Chondrocyte (in vitro differentiated cells): ENCODE results near the gene GPR150. TPM values are rescaled to one million over a fixed set of nuclear protein-coding genes. Genes with fewer than 3 reads are reported as not detected.

Experiments used
- DNase-seq: peaks from one replicate; pipeline ENCODE4 v3.0.0; 2021; ENCODE audit warnings: mixed read lengths, low spot score
- H3K27ac Mint-ChIP-seq: one replicate; pipeline ENCODE4 v1.8.0; 2021; ENCODE audit warnings: mild to moderate bottlenecking, moderate library complexity, mixed read lengths; ENCODE audit not compliant: unreplicated experiment
- H3K27me3 Mint-ChIP-seq: 2 replicates; pipeline ENCODE4 v1.8.0; 2021; ENCODE audit warnings: low read depth, mixed read lengths
- H3K36me3 Mint-ChIP-seq: 2 replicates; pipeline ENCODE4 v1.8.0; 2021; ENCODE audit warnings: low read depth, mixed read lengths
- H3K4me1 Mint-ChIP-seq: 2 replicates; pipeline ENCODE4 v1.8.0; 2021; ENCODE audit warnings: low read depth, mild to moderate bottlenecking, mixed read lengths
- H3K4me3 Mint-ChIP-seq: one replicate; pipeline ENCODE4 v1.8.0; 2021; ENCODE audit warnings: mild to moderate bottlenecking, moderate library complexity, mixed read lengths; ENCODE audit not compliant: unreplicated experiment
- H3K9me3 Mint-ChIP-seq: 2 replicates; pipeline ENCODE4 v1.8.0; 2021; ENCODE audit warnings: low read depth, mixed read lengths
- long read RNA-seq: library from polyadenylated mRNA; stranded (forward); transcript quantifications from one replicate; pipeline ENCODE4 v2.0.0, GENCODE V29; 2021
- total RNA-seq: library from RNA; stranded (reverse); gene quantifications from 3 replicates; pipeline ENCODE4 v1.2.1, GENCODE V29; 2021
- TF ChIP-seq, protein P1 (sequence below): fragments of 200-600 bp; sonication (generic); IDR thresholded peaks from 2 replicates; pipeline ENCODE4 v1.5.0; 2021; ENCODE audit warnings: antibody characterized with exemption, mild to moderate bottlenecking, moderate library complexity

Gene GPR150
- 0.33 to 0.42 TPM in 2 of 3 replicates, not detected in the other for total RNA-seq
- long read RNA-seq, partial matches to known transcripts, result 0 of 3 reads
- long read RNA-seq, other reads (novel, unspliced or antisense), result 1 of 3 reads

DNA sequence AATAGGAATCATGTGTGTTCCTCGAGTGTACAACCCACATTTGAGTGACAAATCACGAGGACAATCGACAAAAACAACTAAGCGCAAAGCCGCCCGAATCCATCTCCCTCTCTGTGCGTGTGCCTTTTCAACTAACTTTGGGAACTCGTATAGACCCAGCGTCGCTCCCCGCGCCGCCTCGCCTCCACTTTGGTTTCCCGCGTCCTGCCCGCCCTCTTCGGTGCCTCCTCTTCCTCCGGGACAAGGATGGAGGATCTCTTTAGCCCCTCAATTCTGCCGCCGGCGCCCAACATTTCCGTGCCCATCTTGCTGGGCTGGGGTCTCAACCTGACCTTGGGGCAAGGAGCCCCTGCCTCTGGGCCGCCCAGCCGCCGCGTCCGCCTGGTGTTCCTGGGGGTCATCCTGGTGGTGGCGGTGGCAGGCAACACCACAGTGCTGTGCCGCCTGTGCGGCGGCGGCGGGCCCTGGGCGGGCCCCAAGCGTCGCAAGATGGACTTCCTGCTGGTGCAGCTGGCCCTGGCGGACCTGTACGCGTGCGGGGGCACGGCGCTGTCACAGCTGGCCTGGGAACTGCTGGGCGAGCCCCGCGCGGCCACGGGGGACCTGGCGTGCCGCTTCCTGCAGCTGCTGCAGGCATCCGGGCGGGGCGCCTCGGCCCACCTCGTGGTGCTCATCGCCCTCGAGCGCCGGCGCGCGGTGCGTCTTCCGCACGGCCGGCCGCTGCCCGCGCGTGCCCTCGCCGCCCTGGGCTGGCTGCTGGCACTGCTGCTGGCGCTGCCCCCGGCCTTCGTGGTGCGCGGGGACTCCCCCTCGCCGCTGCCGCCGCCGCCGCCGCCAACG is at the start of gene GPR150:
TSS of gene GPR150 (plus strand) at position 58 of the 840 bp plus-strand sequence. CDS start at position 247, 189 bp downstream.
- DNase-seq, result no peak
- Mint-ChIP-seq H3K27me3 (no peaks in the 10 kb centered on the region), H3K9me3 (no peaks in the 10 kb centered on the region), H3K4me1 (peaks cover 21% of the 10 kb centered on the region), H3K27ac (no peak within 1 kb of the TSS), H3K36me3 (no peaks in the 10 kb centered on the region), H3K4me3 (peak within 1 kb of the TSS; percentile 82)
- TF ChIP-seq, protein P1, sequence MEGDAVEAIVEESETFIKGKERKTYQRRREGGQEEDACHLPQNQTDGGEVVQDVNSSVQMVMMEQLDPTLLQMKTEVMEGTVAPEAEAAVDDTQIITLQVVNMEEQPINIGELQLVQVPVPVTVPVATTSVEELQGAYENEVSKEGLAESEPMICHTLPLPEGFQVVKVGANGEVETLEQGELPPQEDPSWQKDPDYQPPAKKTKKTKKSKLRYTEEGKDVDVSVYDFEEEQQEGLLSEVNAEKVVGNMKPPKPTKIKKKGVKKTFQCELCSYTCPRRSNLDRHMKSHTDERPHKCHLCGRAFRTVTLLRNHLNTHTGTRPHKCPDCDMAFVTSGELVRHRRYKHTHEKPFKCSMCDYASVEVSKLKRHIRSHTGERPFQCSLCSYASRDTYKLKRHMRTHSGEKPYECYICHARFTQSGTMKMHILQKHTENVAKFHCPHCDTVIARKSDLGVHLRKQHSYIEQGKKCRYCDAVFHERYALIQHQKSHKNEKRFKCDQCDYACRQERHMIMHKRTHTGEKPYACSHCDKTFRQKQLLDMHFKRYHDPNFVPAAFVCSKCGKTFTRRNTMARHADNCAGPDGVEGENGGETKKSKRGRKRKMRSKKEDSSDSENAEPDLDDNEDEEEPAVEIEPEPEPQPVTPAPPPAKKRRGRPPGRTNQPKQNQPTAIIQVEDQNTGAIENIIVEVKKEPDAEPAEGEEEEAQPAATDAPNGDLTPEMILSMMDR, result no peak

DNA sequence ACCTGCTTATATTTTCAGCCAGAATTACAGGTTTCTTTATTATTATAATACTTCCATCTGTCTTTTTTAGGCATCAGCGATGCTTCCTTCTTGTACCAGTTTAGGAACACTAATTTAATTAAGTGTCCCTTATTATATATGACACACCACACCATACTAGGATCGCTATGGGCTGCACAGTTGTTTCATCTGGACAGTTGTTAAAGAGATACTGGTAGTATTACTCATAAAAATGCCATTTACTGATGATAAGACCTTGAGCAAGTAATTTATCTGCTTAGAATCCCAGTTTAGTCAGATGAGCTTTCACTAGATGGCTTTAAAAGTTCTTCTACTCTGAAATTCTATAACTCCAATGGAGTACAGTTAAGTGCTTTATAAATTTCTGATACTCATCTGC is 47.9 kb upstream of the GPR150 start:
- H3K9me3 Mint-ChIP-seq, result peaks cover 18% of the 10 kb centered on the region
- TF ChIP-seq, protein P1, result no peak
- no peak overlapping the region for H3K27ac Mint-ChIP-seq
- no peak overlapping the region for H3K4me3 Mint-ChIP-seq
- no peaks in the 10 kb centered on the region for H3K27me3 Mint-ChIP-seq
- no peak for DNase-seq
- H3K36me3 Mint-ChIP-seq, result peaks cover 19% of the 10 kb centered on the region
- H3K4me1 Mint-ChIP-seq, result no peaks in the 10 kb centered on the region

DNA sequence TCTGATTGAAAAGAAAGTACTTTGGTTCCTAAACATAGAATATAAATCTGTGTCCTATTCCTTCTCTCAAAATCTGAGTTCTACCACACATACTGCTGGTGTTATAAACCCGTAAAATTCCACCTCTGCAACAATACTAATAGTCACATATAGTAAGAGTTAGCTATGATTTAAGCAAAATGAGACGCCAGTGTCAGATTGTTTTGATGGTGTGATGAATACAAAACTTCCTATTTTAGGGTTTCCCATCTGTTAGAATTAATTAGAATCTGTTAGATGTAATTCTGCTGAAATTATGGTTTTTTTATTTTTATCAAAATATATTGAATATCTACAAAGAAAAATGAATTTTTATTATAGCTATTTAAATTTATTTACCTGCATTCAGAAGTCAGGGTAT is 38.3 kb upstream of the GPR150 start:
- no peaks in the 10 kb centered on the region for H3K27me3 Mint-ChIP-seq
- H3K27ac Mint-ChIP-seq, result no peak overlapping the region
- peaks cover 3% of the 10 kb centered on the region for H3K4me1 Mint-ChIP-seq
- TF ChIP-seq, protein P1, result no peak
- H3K9me3 Mint-ChIP-seq, result no peaks in the 10 kb centered on the region
- H3K36me3 Mint-ChIP-seq, result peaks cover 12% of the 10 kb centered on the region
- no peak overlapping the region for H3K4me3 Mint-ChIP-seq
- no peak for DNase-seq

- Mint-ChIP-seq H3K36me3 (peaks cover 12% of the 10 kb centered on the region), H3K27me3 (no peaks in the 10 kb centered on the region), H3K9me3 (no peaks in the 10 kb centered on the region), H3K4me1 (peaks cover 3% of the 10 kb centered on the region), H3K27ac (no peak overlapping the region), H3K4me3 (no peak overlapping the region)
- TF ChIP-seq, protein P1, result no peak
- DNase-seq, result no peak
These were observed 35.9 kb upstream of the GPR150 start for GRCh38 chr5:95583992-95584391.

DNA sequence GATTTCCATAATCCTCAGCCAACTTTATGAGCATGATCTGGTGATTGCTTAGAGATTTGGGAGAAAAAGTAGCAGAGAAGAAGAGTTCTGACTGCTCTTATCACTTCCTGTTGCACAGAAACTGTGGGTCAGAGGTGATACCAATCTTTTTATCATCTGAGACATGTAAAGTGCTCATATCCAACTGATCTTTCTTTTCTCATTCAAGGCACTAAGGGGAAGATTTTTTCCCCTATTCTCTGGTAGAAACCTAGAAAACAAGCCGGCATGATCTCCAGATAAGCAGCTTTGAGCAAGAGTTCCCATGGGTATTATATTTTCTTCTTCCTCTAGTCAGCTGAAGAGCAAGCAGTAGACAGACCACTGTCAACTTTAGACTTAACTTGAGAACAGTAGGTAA is 29.0 kb upstream of the GPR150 start:
- Mint-ChIP-seq H3K4me3 (no peak overlapping the region), H3K4me1 (no peaks in the 10 kb centered on the region), H3K9me3 (no peaks in the 10 kb centered on the region), H3K36me3 (peaks cover 3% of the 10 kb centered on the region), H3K27ac (no peak overlapping the region), H3K27me3 (no peaks in the 10 kb centered on the region)
- DNase-seq, result no peak
- TF ChIP-seq, protein P1, result no peak
